Heart right ventricle (tissue), 16 donors: ENCODE data around the gene AFF2. TPM values are rescaled to one million over a fixed set of nuclear protein-coding genes. Genes with fewer than 3 reads are reported as not detected.

Experiments used
- ATAC-seq, 8 donors: fragments of 200-7000 bp; cut with Tn5 transposase; one replicate each; pipeline ENCODE4 v1.9.1; 2020; ENCODE audit warnings: mild to moderate bottlenecking in 8 of 8, moderate library complexity in 8 of 8, moderate number of reproducible peaks in 1 of 8
- DNase-seq, 2 donors: peaks; one replicate each; pipeline ENCODE4 v3.0.0-alpha.2; 2020
- H3K27ac ChIP-seq, 10 donors: fragments of 200-600 bp; sonication (generic) in 2 of 10; one replicate each; pipeline versions ENCODE4 v1.5.0 to v1.8.0; 2020 to 2022; ENCODE audit warnings: mild to moderate bottlenecking in 3 of 10
- H3K27me3 ChIP-seq, 7 donors: fragments of 200-600 bp; one replicate each; pipeline ENCODE4 v1.8.0; 2021 to 2022; ENCODE audit warnings: mild to moderate bottlenecking in 2 of 7
- H3K36me3 ChIP-seq, 9 donors: fragments of 200-600 bp; sonication (generic) in 1 of 9; one replicate each; pipeline versions ENCODE4 v1.5.0 to v1.8.0; 2020 to 2022; ENCODE audit warnings: mild to moderate bottlenecking in 2 of 9
- H3K4me1 ChIP-seq, 9 donors: fragments of 200-600 bp; sonication (generic) in 1 of 9; one replicate each; pipeline versions ENCODE4 v1.5.0 to v1.8.0; 2020 to 2022; ENCODE audit warnings: mild to moderate bottlenecking in 4 of 9
- H3K4me3 ChIP-seq, 10 donors: fragments of 200-600 bp; sonication (generic) in 2 of 10; one replicate each; pipeline versions ENCODE4 v1.5.0 to v1.8.0; 2020 to 2022; ENCODE audit warnings: mild to moderate bottlenecking in 7 of 10, moderate library complexity in 2 of 10
- H3K9me3 ChIP-seq, 11 donors: fragments of 200-600 bp in 10 of 11; sonication (generic) in 2 of 11; one replicate each; pipeline versions ENCODE4 v1.5.0 to v1.8.0; 2013 to 2022; ENCODE audit warnings: mild to moderate bottlenecking in 2 of 11, control low read depth in 1 of 11, moderate library complexity in 1 of 11
- WGBS, 2 donors: extraction: QIAGEN DNeasy Blood & Tissue Kit; methylation state at CpG; one replicate each; pipeline ENCODE4 v1.1.7; 2013; ENCODE audit warnings: inconsistent platforms in 1 of 2; 5-methylcytosine and 5-hydroxymethylcytosine counted together
- intact Hi-C, 10 donors: fragments of 100-400 bp; cut with DNase I; formaldehyde crosslinking; loops; one replicate each; pipeline versions ENCODE4 v1.11.1 to v1.14.2; 2022
- polyA plus RNA-seq, 2 donors: library from polyadenylated mRNA; stranded (reverse); fragments of 200-250 nt; gene quantifications; one replicate each; pipeline ENCODE4 v1.2.3, GENCODE V29; 2013
- total RNA-seq, 10 donors: library from RNA; stranded (reverse); fragmentation: NEBNext Ultra II Directional in 3 of 10; extraction: Animal tissue kit (Norgen Biotek cat#: 25700) in 3 of 10; gene quantifications; one replicate each; pipeline versions ENCODE4 v1.2.1 to v1.2.4, GENCODE V29; 2021 to 2023
- TF ChIP-seq, protein P1 (sequence below), 9 donors: fragments of 200-600 bp; sonication (generic) in 2 of 9; IDR thresholded peaks; one replicate each; pipeline versions ENCODE4 v1.5.0 to v1.8.0; 2021 to 2022; ENCODE audit warnings: antibody characterized with exemption in 9 of 9, mild to moderate bottlenecking in 5 of 9, moderate library complexity in 1 of 9
- donor health status: Arrhythmogenic right ventricular cardiomyopathy.
- donor health status: ischemic (EF 13 %, LVEDD 7.1; RV severe dilation, severe dysfunction).
- donor health status: healthy with polysubstance abuse.
- donor health status: DM: no; HTN: yes; CAD: no.
- donor health status: DM: no; HTN: no; CAD: no.
- donor health status: ischemic (EF 25% LVEDD 6.9; RV normal size, moderate dysfunction).
- donor health status: ischemic (EF 25% LVEDD 5.7; RV mildly dilated, moderate dysfunction).
- donor health status: healthy.
- donor health status: DM: yes; HTN: yes; CAD: no.
- donor health status: Ischemic cardiomyopathy.
- donor health status: ischemic (EF 35%, LVEDD 5.7; RV mildly dilated, moderate dysfunction).
- donor health status: nonischemic (EF 11% LVEDD 7.7; RV severe dilation, severe dysfunction).
- donor health status: DM: yes; HTN: yes; CAD: no.
- donor health status: PGD.
- donor health status: ischemic (EF 29% LVEDD 5.4; RV normal size, mild dysfunction).
- donor health status: nonischemic (EF 23%, LVEDD 6.1; RV moderate dilation, normal function).

Gene AFF2
- total and polyA plus RNA-seq, 12 donors = 0.01 to 0.59 (median 0.20) TPM; not detected in 2

DNA sequence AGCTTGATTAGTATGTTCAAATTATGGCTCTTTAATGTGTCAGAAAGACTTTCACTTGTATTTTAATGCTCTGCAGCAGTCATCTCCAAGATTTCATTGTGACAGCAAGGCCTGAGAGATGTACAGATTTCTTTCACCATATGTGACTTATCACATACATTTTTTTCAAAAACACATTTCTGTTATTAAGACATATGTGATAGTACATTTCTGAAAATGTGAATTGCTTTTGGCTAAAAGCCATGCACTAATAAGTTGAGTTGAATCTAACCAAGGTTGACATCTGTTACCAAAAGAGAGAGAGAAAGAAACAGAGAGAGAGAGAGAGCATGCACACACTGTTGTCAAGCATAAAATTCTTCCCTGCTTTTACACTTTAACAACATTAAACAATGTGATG lies 409.3 kb downstream of the AFF2 start:
- no peaks in the 10 kb centered on the region for H3K4me1 ChIP-seq
- peaks cover 0 to 3% (median 0%) of the 10 kb centered on the region in 11 donors for H3K9me3 ChIP-seq
- no peak overlapping the region for H3K4me3 ChIP-seq
- TF ChIP-seq, protein P1, sequence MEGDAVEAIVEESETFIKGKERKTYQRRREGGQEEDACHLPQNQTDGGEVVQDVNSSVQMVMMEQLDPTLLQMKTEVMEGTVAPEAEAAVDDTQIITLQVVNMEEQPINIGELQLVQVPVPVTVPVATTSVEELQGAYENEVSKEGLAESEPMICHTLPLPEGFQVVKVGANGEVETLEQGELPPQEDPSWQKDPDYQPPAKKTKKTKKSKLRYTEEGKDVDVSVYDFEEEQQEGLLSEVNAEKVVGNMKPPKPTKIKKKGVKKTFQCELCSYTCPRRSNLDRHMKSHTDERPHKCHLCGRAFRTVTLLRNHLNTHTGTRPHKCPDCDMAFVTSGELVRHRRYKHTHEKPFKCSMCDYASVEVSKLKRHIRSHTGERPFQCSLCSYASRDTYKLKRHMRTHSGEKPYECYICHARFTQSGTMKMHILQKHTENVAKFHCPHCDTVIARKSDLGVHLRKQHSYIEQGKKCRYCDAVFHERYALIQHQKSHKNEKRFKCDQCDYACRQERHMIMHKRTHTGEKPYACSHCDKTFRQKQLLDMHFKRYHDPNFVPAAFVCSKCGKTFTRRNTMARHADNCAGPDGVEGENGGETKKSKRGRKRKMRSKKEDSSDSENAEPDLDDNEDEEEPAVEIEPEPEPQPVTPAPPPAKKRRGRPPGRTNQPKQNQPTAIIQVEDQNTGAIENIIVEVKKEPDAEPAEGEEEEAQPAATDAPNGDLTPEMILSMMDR (IDR thresholded peaks at IDR 0.05) = no peak
- ATAC-seq (no peak), DNase-seq (no peak)
- H3K27ac ChIP-seq = no peak overlapping the region
- no peaks in the 10 kb centered on the region for H3K36me3 ChIP-seq
- H3K27me3 ChIP-seq = no peaks in the 10 kb centered on the region
- intact Hi-C loops = loop anchor here in 1 of 10 donors (5.0 kb wide), 1 partner anchor 642 kb away; no protein-coding TSS in a partner anchor

DNA sequence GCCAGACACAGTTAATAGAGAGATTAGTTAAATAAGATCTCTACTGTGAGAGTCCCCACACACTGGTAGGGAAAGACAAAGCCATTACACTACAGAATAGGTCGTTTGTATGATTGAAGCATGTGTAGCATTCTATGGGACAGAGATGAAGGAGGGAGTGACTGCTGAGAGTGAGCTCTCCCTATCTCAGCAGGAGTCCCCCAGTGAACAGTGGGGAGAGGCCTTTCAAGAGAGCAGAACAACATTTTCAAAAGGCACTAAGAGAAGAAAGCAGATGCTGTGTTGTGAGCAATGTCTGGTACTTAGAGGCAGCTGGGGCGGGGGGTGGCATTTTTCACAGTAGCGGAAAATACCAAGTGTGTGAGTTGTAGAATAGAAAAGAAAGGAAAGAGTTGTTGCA lies 413.6 kb downstream of the AFF2 start:
- Histone ChIP-seq H3K4me1 (no peaks in the 10 kb centered on the region), H3K27me3 (no peaks in the 10 kb centered on the region), H3K4me3 (no peak overlapping the region), H3K27ac (no peak overlapping the region), H3K36me3 (no peaks in the 10 kb centered on the region), H3K9me3 (no peaks in the 10 kb centered on the region)
- intact Hi-C loops = no loop called here
- ATAC-seq (no peak), DNase-seq (no peak)
- TF ChIP-seq, protein P1 (IDR thresholded peaks at IDR 0.05) = no peak
- WGBS, 2 donors = 60 to 69% methylated on average over 3 of the region's 3 CpGs

DNA sequence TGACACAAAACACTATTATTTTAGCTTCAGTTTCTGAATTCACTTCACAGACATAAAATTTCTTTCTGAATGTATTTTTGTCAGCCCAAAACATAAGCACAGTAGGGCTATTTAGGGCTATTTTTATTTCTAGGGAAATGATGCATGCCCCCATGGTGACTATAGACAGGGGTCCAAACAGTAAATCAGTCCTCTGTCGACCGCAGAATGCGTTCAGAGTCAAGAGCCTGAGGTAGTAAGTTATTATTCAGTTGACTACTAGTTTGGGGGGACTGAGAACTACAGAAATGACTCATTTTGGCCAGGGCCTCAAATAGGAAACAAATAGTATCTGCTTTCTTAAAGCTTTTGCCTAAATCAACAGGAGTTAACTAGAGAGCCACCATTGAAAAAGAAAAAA lies 414.4 kb downstream of the AFF2 start:
- no peak overlapping the region for H3K27ac ChIP-seq
- 88 to 98% methylated on average over 3 of the region's 3 CpGs for WGBS, 2 donors
- H3K4me1 ChIP-seq = no peaks in the 10 kb centered on the region
- H3K36me3 ChIP-seq = no peaks in the 10 kb centered on the region
- TF ChIP-seq, protein P1 (IDR thresholded peaks at IDR 0.05) = no peak
- DNase-seq (no peak), ATAC-seq (no peak)
- no peaks in the 10 kb centered on the region for H3K27me3 ChIP-seq
- no peaks in the 10 kb centered on the region for H3K9me3 ChIP-seq
- intact Hi-C loops = no loop called here
- no peak overlapping the region for H3K4me3 ChIP-seq

DNA sequence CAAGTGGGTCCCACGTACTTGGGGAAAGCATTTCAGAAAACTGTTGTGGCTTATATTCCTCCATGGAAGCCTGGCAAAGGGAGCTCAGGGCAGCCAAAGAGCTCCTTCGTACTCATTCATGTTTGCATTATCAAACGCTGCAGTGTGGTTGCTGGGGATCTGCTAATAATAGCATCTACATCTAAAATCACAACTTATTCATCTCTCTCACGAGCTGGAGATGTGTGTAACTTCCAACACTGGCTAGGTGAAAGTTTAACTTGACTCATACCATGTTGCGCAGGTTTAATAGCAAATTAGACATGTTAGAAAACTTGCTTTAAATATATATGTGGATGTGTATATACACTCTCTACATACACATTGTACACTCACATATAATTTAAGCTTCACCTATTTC lies 415.1 kb downstream of the AFF2 start:
- Histone ChIP-seq H3K27ac (no peak overlapping the region), H3K27me3 (no peaks in the 10 kb centered on the region), H3K9me3 (no peaks in the 10 kb centered on the region), H3K36me3 (no peaks in the 10 kb centered on the region), H3K4me1 (no peaks in the 10 kb centered on the region), H3K4me3 (no peak overlapping the region)
- 51 to 60% methylated on average over 5 of the region's 5 CpGs for WGBS, 2 donors
- intact Hi-C loops = no loop called here
- DNase-seq (no peak), ATAC-seq (no peak)
- TF ChIP-seq, protein P1 (IDR thresholded peaks at IDR 0.05) = no peak
